ENCODE results near the gene C10orf62. TPM values are rescaled to one million over a fixed set of nuclear protein-coding genes. Genes with fewer than 3 reads are reported as not detected.

The C10orf62 gene, protein sequence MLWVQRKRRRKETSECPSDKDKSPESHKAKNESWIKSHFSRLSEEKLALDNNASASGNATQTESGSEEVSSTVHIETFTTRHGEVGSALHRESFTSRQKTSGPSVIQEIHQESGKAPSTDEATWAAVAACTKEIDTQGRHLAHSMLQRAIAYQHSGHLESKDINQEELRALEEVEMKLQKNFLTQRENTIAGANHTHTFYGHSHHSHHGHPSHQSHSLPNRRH
- total RNA-seq, result not detected

DNA sequence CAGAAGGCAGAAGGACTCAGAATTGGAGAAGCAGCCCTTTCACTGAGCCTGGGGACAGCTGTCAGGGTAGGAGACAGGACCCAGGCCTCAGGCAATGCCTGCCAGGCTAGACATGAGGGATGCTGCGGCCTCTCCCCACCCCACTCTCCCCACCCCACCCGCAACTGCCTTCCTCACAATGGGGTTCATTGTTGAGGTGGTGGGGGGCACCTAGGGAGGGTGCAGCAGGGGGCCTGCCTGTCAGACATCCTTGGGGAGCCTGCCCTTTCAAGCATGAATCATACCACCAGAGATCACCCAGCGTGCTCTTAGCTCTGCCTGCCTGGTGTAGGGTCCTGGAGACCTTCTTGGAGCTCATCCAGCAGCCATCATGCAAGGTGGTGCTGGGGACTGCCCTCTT, at the start of gene C10orf62:
Gene C10orf62 (plus strand): TSS at position 243 of the 400 bp plus-strand sequence. CDS start 177 bp downstream, outside the sequence.
- 67 to 100% methylated on average over 1 of the region's 3 CpGs for WGBS, 2 donors
- no peak for TF ChIP-seq POLR2A (IDR thresholded peaks at IDR 0.05)
- TF ChIP-seq, protein P1, sequence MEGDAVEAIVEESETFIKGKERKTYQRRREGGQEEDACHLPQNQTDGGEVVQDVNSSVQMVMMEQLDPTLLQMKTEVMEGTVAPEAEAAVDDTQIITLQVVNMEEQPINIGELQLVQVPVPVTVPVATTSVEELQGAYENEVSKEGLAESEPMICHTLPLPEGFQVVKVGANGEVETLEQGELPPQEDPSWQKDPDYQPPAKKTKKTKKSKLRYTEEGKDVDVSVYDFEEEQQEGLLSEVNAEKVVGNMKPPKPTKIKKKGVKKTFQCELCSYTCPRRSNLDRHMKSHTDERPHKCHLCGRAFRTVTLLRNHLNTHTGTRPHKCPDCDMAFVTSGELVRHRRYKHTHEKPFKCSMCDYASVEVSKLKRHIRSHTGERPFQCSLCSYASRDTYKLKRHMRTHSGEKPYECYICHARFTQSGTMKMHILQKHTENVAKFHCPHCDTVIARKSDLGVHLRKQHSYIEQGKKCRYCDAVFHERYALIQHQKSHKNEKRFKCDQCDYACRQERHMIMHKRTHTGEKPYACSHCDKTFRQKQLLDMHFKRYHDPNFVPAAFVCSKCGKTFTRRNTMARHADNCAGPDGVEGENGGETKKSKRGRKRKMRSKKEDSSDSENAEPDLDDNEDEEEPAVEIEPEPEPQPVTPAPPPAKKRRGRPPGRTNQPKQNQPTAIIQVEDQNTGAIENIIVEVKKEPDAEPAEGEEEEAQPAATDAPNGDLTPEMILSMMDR (IDR thresholded peaks at IDR 0.05), result no peak
- Histone ChIP-seq H3K36me3 (no peaks in the 10 kb centered on the region), H3K27ac (no peak within 1 kb of the TSS), H3K4me3 (no peak within 1 kb of the TSS), H3K9me3 (no peaks in the 10 kb centered on the region), H3K4me1 (peaks cover 0 to 10% (median 3%) of the 10 kb centered on the region in 3 donors), H3K27me3 (no peaks in the 10 kb centered on the region)
- intact Hi-C loops (cut with DNase I), result no loop called here
- no peak for DNase-seq

DNA sequence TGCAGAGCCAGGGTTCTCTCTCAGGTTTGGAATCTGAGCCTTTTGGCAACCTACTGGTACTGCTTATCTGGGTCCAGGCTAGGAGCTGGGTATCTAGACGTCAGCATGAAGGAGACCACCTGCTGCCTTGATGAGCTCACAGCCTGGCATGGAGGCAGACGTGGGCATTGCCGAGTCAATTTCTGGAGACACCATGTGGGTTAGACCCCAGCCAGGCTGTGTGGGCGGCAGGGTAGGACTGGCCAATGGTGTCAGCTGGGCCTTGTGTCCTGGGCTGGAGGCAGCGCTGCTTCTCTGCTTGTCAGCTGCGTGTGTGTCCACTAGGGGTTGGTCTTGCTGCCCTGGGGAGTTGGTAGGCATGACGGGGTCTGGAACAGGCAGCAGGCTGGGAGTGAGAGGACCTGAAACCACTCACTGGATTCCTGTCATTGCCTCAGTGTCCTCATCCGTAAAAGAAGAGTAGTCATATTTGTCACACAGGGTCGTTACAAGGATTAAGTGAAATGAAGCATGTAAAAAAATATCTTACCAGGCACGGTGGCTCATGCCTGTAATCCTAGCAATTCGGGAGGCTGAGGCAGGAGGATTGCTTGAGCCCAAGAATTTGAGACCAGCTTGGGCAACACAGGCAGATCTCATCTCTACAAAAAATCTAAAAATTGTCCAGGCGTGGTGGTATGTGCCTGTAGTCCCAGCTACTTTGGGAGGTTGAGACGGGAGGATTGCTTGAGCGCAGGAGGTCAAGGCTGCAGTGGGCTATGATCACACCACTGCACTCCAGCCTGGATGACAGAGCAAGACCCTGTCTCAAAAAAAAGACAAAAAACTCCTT, 48.6 kb upstream of the C10orf62 start:
- intact Hi-C loops (cut with DNase I), result no loop called here
- TF ChIP-seq, protein P1 (IDR thresholded peaks at IDR 0.05), result no peak
- no peak for TF ChIP-seq POLR2A (IDR thresholded peaks at IDR 0.05)
- DNase-seq, result no peak
- Histone ChIP-seq H3K27ac (peak overlapping the region in 3 of 4 donors; percentile 25 to 93 (median 90)), H3K4me3 (no peak overlapping the region), H3K36me3 (no peaks in the 10 kb centered on the region), H3K27me3 (no peaks in the 10 kb centered on the region), H3K4me1 (peaks cover 30 to 76% (median 46%) of the 10 kb centered on the region in 3 donors), H3K9me3 (no peaks in the 10 kb centered on the region)
- 80 to 81% methylated on average over 10 to 14 of the region's 14 CpGs for WGBS, 2 donors

DNA sequence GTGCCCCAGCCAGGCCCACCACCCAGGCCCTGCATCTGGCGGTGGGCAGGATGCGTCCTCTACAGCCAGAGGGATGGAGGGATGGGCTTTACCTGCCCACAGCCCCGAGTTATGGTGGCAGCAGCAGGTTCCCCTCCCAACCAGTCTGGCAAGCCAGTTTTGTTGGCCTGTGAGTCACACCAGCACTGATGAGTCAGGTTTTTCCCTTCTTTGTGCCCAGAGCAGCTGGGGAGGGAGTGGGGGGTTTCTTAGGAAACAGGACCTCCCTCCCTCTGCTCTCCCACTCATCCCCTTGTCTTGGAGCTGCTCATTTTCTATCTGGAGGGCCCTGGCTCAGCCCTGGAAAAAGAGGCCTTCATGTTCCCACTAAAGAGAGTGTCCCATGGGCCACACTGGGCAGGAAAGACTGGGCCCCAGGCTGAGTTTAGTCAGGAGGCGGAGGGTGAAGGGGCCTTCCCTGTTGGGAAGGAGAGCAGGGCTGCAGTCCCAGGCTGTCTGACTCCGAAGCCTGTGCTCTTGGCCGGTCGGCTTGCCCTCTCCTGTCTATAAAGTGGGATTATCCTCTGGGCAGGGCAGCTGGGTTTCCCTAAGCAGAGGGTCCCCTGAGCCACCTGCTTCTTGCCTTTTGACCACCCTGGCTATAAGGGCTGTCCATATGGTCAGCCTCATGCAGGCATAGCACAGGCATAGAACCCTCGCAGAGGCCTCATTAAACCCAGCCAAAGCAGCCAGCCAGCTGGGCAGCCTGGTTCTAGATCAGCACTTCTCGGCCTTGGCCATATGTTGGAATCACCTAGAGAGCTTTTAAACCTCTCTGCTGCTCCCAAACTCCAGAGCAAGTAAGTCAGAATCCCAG, 47.1 kb upstream of the C10orf62 start:
- H3K9me3 ChIP-seq, result no peaks in the 10 kb centered on the region
- intact Hi-C loops (cut with DNase I), result no loop called here
- peak; percentile 18 for DNase-seq
- H3K27me3 ChIP-seq, result peaks cover 0 to 8% (median 0%) of the 10 kb centered on the region in 4 donors
- H3K4me3 ChIP-seq, result peak overlapping the region in 1 of 4 donors; percentile 31
- peaks cover 30 to 80% (median 46%) of the 10 kb centered on the region in 3 donors for H3K4me1 ChIP-seq
- 8% methylated on average over 4 of the region's 9 CpGs; no CpG with 5 or more reads in 1 of the 2 donors for WGBS, 2 donors
- no peak for TF ChIP-seq POLR2A (IDR thresholded peaks at IDR 0.05)
- TF ChIP-seq, protein P1 (IDR thresholded peaks at IDR 0.05), result no peak
- no peaks in the 10 kb centered on the region for H3K36me3 ChIP-seq
- H3K27ac ChIP-seq, result peak overlapping the region; percentile 89 to 95 (median 92)

DNA sequence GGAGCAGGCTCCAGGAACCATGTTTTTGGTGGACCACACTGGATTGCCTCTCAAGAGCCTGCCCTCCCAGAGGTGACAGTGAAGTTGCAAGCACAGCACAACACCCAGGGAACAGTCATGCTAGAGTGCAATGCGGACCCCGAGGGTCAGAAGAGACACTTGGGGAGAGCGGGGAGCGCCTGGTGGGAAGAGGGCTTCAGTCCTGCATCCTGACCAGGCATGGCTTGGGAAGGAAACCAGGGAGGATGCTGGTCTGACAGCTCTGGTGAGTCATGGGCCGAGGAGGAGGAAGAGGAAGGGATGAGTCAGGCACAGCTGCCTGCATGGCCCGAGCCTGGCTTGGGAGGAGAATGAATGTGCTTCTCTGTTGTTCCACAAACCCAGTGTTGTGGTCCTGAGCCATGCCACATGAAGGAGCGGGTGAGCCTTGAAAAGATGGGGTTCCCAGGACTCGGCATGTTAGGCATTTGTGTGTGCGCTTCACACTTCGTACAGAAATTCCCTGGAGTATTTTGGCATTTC, 46.4 kb upstream of the C10orf62 start:
- Histone ChIP-seq H3K27ac (peak overlapping the region; percentile 89 to 95 (median 92)), H3K27me3 (peaks cover 0 to 8% (median 0%) of the 10 kb centered on the region in 4 donors), H3K4me1 (peaks cover 30 to 85% (median 52%) of the 10 kb centered on the region in 3 donors), H3K9me3 (no peaks in the 10 kb centered on the region), H3K36me3 (no peaks in the 10 kb centered on the region), H3K4me3 (no peak overlapping the region)
- TF ChIP-seq, protein P1 (IDR thresholded peaks at IDR 0.05), result no peak
- TF ChIP-seq POLR2A (IDR thresholded peaks at IDR 0.05), result no peak
- intact Hi-C loops (cut with DNase I), result no loop called here
- WGBS, 2 donors, result 3% methylated on average over 5 of the region's 10 CpGs; no CpG with 5 or more reads in 1 of the 2 donors
- DNase-seq, result peak; percentile 11
